B cell (primary cell): ENCODE results near the gene GPR149.
"Not testable (repeated sequence)": the region's sequence is repeated elsewhere in the genome, so short reads cannot be mapped to it uniquely, and the experiment has no call there.

Source experiments
- EZH2 ChIP-seq: IDR thresholded peaks from 2 replicates; pipeline ENCODE4 v1.6.1; 2012; ENCODE audit warnings: borderline replicate concordance, low read depth, mild to moderate bottlenecking, moderate library complexity, low read length; ENCODE audit not compliant: insufficient read depth, poor library complexity, severe bottlenecking
- TF ChIP-seq, protein P1 (sequence below): fragments of 200-600 bp; IDR thresholded peaks from one replicate; pipeline ENCODE4 v1.8.0; 2022; ENCODE audit warnings: antibody characterized with exemption, mild to moderate bottlenecking

DNA sequence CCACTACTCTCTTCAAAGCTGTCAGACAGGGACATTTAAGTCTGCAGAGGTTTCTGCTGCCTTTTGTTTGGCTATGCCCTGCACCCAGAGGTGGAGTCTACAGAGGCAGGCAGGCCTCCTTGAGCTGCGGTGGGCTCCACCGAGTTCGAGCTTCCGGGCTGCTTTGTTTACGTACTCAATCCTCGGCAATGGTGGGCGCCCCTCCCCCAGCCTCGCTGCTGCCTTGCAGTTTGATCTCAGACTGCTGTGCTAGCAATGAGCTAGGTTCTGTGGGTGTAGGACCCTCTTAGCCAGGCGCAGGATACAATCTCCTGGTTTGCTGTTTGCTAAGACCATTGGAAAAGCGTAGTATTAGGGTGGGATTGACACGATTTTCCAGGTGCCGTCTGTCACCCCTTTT is 9.1 kb upstream of the GPR149 start:
- TF ChIP-seq, protein P1, sequence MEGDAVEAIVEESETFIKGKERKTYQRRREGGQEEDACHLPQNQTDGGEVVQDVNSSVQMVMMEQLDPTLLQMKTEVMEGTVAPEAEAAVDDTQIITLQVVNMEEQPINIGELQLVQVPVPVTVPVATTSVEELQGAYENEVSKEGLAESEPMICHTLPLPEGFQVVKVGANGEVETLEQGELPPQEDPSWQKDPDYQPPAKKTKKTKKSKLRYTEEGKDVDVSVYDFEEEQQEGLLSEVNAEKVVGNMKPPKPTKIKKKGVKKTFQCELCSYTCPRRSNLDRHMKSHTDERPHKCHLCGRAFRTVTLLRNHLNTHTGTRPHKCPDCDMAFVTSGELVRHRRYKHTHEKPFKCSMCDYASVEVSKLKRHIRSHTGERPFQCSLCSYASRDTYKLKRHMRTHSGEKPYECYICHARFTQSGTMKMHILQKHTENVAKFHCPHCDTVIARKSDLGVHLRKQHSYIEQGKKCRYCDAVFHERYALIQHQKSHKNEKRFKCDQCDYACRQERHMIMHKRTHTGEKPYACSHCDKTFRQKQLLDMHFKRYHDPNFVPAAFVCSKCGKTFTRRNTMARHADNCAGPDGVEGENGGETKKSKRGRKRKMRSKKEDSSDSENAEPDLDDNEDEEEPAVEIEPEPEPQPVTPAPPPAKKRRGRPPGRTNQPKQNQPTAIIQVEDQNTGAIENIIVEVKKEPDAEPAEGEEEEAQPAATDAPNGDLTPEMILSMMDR, result not testable (repeated sequence)
- not testable (repeated sequence) for TF ChIP-seq EZH2
